HL-60 (cell line): Measurements from ENCODE around the gene LEPR.

ENCODE experiments used
- DNase-seq, 2 experiments: peaks; one replicate each; pipeline ENCODE4 v3.0.0-alpha.2; 2010 to 2020; ENCODE audit warnings: low read depth in 1 of 2, low spot score in 1 of 2
- H3K27ac ChIP-seq: fragments of 250-450 bp; sonication (Bioruptor Pico); replicated peaks from 2 replicates; pipeline ENCODE4 v1.5.1; 2020; ENCODE audit warnings: mild to moderate bottlenecking, moderate library complexity
- H3K27me3 ChIP-seq: fragments of 250-450 bp; sonication (Bioruptor Pico); 2 replicates; pipeline ENCODE4 v1.5.1; 2021; ENCODE audit warnings: mild to moderate bottlenecking, moderate library complexity; ENCODE audit not compliant: insufficient read depth, poor library complexity, severe bottlenecking
- H3K4me3 ChIP-seq: replicated peaks from 2 replicates; pipeline ENCODE4 v1.5.1; 2011; ENCODE audit warnings: mild to moderate bottlenecking, control low read depth, low read length; ENCODE audit not compliant: insufficient read depth
- GABPA ChIP-seq: IDR thresholded peaks from 2 replicates; pipeline ENCODE4 v1.6.1; 2012; ENCODE audit warnings: low read depth
- POLR2AphosphoS5 ChIP-seq: IDR thresholded peaks from 2 replicates; pipeline ENCODE4 v1.6.1; 2012; ENCODE audit warnings: low read depth
- SPI1 ChIP-seq: IDR thresholded peaks from 2 replicates; pipeline ENCODE4 v1.6.1; 2012; ENCODE audit warnings: low read depth, mild to moderate bottlenecking, borderline replicate concordance
- TF ChIP-seq, protein P1 (sequence below): IDR thresholded peaks from 2 replicates; pipeline ENCODE4 v1.6.1; 2012; ENCODE audit warnings: low read depth; ENCODE audit not compliant: insufficient replicate concordance
- TF ChIP-seq, protein P2 (sequence below): IDR thresholded peaks from one replicate; pipeline ENCODE4 v1.5.1; 2011; ENCODE audit warnings: low read length, control low read depth, inconsistent platforms; ENCODE audit not compliant: insufficient read depth

The LEPR gene

DNA sequence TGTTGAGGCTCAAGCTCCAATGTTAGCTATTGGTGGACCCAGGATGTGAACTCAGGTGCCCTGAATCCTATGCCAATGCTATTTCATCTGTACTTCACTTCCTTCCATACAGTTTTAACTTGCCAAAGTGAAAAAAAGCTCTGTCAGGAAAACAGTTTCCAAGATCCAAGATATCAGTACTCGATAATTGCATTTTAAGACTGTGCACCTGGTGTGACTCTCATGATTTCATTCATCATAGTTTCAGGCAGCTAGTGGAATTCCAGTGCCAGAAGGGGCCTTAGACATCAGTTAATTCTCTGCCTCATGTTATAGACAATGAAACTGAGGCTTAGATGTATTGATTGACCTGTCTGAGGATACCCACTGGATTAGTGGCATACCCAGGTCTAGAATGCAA lies 26.5 kb upstream of the LEPR start:
- TF ChIP-seq GABPA: no peak
- no peak for TF ChIP-seq SPI1
- TF ChIP-seq, protein P1, sequence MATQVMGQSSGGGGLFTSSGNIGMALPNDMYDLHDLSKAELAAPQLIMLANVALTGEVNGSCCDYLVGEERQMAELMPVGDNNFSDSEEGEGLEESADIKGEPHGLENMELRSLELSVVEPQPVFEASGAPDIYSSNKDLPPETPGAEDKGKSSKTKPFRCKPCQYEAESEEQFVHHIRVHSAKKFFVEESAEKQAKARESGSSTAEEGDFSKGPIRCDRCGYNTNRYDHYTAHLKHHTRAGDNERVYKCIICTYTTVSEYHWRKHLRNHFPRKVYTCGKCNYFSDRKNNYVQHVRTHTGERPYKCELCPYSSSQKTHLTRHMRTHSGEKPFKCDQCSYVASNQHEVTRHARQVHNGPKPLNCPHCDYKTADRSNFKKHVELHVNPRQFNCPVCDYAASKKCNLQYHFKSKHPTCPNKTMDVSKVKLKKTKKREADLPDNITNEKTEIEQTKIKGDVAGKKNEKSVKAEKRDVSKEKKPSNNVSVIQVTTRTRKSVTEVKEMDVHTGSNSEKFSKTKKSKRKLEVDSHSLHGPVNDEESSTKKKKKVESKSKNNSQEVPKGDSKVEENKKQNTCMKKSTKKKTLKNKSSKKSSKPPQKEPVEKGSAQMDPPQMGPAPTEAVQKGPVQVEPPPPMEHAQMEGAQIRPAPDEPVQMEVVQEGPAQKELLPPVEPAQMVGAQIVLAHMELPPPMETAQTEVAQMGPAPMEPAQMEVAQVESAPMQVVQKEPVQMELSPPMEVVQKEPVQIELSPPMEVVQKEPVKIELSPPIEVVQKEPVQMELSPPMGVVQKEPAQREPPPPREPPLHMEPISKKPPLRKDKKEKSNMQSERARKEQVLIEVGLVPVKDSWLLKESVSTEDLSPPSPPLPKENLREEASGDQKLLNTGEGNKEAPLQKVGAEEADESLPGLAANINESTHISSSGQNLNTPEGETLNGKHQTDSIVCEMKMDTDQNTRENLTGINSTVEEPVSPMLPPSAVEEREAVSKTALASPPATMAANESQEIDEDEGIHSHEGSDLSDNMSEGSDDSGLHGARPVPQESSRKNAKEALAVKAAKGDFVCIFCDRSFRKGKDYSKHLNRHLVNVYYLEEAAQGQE: no peak
- no peak for TF ChIP-seq POLR2AphosphoS5
- no peak for DNase-seq
- Histone ChIP-seq H3K27me3 (no peaks in the 10 kb centered on the region), H3K27ac (no peak overlapping the region), H3K4me3 (no peak overlapping the region)

DNA sequence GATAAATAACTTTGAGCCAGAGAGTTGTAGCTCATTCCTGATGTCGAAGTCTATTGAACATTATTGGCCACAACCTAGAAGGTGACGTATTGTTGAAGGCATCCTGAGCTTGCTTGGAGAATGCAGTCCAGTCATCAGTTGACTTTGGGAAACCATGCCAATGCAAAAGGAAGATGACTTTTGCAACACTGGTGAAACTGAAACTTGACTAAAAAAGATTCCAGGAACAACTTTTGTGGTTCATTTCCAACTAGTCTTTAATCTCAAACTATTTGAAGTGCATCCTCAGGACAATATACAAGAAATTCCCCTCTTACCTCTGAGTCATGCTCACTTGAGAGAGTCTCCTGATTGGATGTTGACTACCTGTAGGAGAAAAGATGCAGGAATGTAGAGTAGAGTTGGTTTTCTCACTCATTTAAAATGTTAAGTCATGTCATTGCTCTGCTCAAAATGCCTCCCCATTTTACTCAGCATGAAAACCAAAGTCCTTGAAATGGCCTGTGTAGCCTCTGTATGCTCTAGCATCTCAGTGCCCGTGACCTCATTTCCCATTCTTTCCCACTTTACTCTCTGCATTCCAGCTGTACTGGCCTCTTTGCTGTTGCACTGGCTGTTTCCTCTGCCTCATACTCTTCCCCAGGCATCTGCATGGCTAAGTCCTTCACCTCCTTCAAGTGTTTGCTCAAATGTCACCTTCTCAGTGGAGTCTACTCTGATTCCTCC lies 24.4 kb upstream of the LEPR start:
- Histone ChIP-seq H3K27ac (no peak overlapping the region), H3K4me3 (no peak overlapping the region), H3K27me3 (no peaks in the 10 kb centered on the region)
- DNase-seq: no peak
- TF ChIP-seq, protein P2, sequence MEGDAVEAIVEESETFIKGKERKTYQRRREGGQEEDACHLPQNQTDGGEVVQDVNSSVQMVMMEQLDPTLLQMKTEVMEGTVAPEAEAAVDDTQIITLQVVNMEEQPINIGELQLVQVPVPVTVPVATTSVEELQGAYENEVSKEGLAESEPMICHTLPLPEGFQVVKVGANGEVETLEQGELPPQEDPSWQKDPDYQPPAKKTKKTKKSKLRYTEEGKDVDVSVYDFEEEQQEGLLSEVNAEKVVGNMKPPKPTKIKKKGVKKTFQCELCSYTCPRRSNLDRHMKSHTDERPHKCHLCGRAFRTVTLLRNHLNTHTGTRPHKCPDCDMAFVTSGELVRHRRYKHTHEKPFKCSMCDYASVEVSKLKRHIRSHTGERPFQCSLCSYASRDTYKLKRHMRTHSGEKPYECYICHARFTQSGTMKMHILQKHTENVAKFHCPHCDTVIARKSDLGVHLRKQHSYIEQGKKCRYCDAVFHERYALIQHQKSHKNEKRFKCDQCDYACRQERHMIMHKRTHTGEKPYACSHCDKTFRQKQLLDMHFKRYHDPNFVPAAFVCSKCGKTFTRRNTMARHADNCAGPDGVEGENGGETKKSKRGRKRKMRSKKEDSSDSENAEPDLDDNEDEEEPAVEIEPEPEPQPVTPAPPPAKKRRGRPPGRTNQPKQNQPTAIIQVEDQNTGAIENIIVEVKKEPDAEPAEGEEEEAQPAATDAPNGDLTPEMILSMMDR: no peak
- TF ChIP-seq GABPA (no peak), SPI1 (no peak), POLR2AphosphoS5 (no peak)
- TF ChIP-seq, protein P1: no peak

DNA sequence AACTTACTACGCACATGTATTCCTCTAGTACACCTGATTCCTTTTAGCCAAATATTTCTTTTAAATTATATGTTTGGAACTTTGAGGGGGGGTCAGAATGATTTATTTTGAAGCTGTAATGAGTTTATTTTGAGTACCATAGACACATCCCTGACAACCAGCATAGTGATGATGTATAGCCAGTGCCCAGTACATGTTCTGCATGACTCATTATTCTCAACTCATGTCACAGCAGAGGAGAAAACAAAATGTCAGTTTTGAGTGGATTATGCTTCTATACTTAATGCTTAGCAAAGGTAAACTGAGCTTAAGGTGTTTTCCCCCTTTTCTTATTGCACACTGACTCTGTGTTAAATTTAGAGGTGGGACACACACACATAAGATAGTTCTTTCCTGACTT lies 22.4 kb upstream of the LEPR start:
- Histone ChIP-seq H3K27ac (no peak overlapping the region), H3K27me3 (no peaks in the 10 kb centered on the region), H3K4me3 (no peak overlapping the region)
- DNase-seq: no peak
- TF ChIP-seq POLR2AphosphoS5 (no peak), SPI1 (no peak), GABPA (no peak)
- TF ChIP-seq, protein P2: no peak
- TF ChIP-seq, protein P1: no peak
